Stomach (tissue), 4 donors: ENCODE data around the gene CD38.

ENCODE experiments used
- CTCF ChIP-seq, 7 experiments: fragments of 450-650 bp in 4 of 7; fragments of 200-600 bp in 3 of 7; sonication (generic) in 3 of 7; IDR thresholded peaks; one replicate each; pipeline ENCODE4 v1.5.1; 2016 to 2019; ENCODE audit warnings: antibody characterized with exemption in 7 of 7, control low read depth in 2 of 7, mild to moderate bottlenecking in 1 of 7
- EP300 ChIP-seq: sonication (generic); formaldehyde crosslinking; IDR thresholded peaks from one replicate; pipeline ENCODE4 v1.6.1; 2017; ENCODE audit warnings: antibody characterized with exemption
- POLR2A ChIP-seq, 4 donors: fragments of 450-650 bp; IDR thresholded peaks; one replicate each; pipeline ENCODE4 v1.6.1; 2016; ENCODE audit warnings: antibody characterized with exemption in 4 of 4, control low read depth in 2 of 4, mild to moderate bottlenecking in 1 of 4, moderate library complexity in 1 of 4

- TF ChIP-seq EP300 (no peak), CTCF (IDR thresholded peaks at IDR 0.05) (no peak), POLR2A (IDR thresholded peaks at IDR 0.05) (no peak)
Measured at GRCh38 chr4:15777697-15778288, 335 bp upstream of the CD38 start.
